ENCODE measurements around the gene PATE1.

The PATE1 gene

DNA sequence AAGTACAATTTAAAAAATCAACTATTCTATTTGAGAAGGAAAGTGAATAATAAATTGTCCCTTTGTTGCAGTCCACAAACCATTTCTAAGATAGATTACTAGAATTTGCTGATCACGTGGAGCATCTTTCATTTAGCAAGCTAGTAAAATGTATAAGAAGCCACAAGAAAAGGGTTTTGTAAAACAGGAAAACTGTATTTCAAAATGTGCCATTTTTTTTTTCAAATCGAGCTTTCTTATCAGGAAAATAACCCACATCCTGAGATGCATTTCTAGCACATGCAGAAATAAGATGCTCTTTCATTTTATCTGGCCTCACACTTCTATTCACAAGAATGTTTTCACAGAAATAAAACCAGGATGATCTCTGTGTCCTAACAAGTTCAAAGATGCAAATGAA lies 38.6 kb downstream of the PATE1 start:
- no peak for DNase-seq (ENCODE audit: low read depth in 2 of 2)
- TF ChIP-seq, protein P1, sequence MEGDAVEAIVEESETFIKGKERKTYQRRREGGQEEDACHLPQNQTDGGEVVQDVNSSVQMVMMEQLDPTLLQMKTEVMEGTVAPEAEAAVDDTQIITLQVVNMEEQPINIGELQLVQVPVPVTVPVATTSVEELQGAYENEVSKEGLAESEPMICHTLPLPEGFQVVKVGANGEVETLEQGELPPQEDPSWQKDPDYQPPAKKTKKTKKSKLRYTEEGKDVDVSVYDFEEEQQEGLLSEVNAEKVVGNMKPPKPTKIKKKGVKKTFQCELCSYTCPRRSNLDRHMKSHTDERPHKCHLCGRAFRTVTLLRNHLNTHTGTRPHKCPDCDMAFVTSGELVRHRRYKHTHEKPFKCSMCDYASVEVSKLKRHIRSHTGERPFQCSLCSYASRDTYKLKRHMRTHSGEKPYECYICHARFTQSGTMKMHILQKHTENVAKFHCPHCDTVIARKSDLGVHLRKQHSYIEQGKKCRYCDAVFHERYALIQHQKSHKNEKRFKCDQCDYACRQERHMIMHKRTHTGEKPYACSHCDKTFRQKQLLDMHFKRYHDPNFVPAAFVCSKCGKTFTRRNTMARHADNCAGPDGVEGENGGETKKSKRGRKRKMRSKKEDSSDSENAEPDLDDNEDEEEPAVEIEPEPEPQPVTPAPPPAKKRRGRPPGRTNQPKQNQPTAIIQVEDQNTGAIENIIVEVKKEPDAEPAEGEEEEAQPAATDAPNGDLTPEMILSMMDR (IDR thresholded peaks at IDR 0.05; ENCODE audit: low read depth, low read length) = no peak
- no peak overlapping the region for H3K4me3 ChIP-seq (replicated peaks in 1 of 2; ENCODE audit: low read depth in 2 of 2, low read length in 2 of 2)

DNA sequence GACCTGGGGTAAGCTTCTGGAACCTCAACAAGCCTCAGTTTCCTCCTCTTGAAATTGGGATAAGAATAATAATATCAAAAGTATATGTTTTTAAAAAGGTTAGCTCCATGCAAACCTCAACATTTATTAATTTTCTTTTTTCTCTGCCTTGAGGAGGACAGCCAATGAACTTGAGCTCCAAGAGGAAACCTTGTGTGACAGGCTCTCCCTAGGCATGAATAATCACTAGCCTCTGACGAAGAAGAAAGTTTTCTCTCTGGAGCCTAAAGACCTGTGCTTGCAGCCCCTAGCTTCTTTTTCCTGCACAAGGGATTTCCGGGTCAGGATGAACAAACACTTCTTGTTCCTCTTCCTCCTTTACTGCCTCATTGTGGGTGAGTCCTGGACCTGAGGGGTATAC lies 41.7 kb downstream of the PATE1 start, which contains the start of gene PATE3:
Gene PATE3 (plus strand): TSS at position 301 of the 400 bp plus-strand sequence. CDS start 25 bp downstream, at position 326.
- no peak for DNase-seq (ENCODE audit: low read depth in 2 of 2)
- TF ChIP-seq, protein P1 (IDR thresholded peaks at IDR 0.05; ENCODE audit: low read depth, low read length) = no peak
- no peak within 1 kb of the TSS for H3K4me3 ChIP-seq (replicated peaks in 1 of 2; ENCODE audit: low read depth in 2 of 2, low read length in 2 of 2)

DNA sequence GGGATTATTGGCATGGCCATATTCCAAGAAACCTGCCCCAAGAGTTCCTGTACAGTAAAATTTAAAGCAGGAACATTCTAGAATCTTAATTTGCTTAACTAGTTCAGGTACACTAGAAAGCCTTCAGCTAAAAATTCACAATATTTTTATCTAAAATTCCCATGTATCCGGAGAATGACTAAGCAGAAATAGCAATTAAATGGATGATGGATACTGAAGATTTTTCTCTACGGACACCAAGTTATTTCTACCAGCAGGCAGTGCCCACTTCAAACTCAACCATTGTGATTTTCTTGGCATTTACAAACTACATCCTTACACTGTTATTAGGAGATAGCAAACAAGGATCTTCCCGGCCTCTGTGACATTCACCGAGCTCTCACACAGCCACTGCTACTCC lies 44.7 kb downstream of the PATE1 start:
- TF ChIP-seq, protein P1 (IDR thresholded peaks at IDR 0.05; ENCODE audit: low read depth, low read length) = no peak
- H3K4me3 ChIP-seq (replicated peaks in 1 of 2; ENCODE audit: low read depth in 2 of 2, low read length in 2 of 2) = no peak overlapping the region
- no peak for DNase-seq (ENCODE audit: low read depth in 2 of 2)

DNA sequence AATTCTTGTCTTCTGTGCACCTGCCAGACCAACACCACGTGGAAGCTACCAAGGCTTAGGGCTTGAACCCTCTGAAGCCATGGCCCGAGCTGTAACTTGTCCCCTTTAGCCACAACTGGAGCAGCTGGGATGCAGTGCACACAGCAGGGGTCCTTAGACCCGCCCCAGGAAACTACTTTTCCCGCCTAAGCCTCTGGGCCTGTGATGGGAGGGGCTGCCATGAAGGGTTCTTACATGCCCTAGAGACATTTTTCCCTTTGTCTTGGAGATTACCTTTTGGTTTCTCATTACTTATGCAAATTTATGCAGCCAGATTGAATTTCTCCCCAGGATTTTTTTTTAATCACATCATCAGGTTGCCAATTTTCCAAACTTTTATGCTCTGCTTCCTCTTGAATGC lies 51.6 kb downstream of the PATE1 start:
- H3K4me3 ChIP-seq (replicated peaks in 1 of 2; ENCODE audit: low read depth in 2 of 2, low read length in 2 of 2) = no peak overlapping the region
- TF ChIP-seq, protein P1 (IDR thresholded peaks at IDR 0.05; ENCODE audit: low read depth, low read length) = no peak
- no peak for DNase-seq (ENCODE audit: low read depth in 2 of 2)
